HEK293 (cell line): Measurements from ENCODE around the gene ARF4.
A peak's percentile ranks its signal among the peaks of the same experiment; 100 is the strongest.

Source experiments
- BCL11B ChIP-seq: fragments of 450-650 bp; formaldehyde crosslinking; IDR thresholded peaks from 2 replicates; pipeline ENCODE4 v1.5.1; 2016; ENCODE audit warnings: low read depth, missing biosample characterization, missing genetic modification characterization
- MZF1 ChIP-seq: fragments of 450-650 bp; formaldehyde crosslinking; IDR thresholded peaks from 2 replicates; pipeline ENCODE4 v1.5.1; 2017; ENCODE audit warnings: missing biosample characterization, missing genetic modification characterization, borderline replicate concordance
- YY1 ChIP-seq: fragments of 450-650 bp; formaldehyde crosslinking; IDR thresholded peaks from 2 replicates; pipeline ENCODE4 v1.5.1; 2018; ENCODE audit warnings: missing biosample characterization, missing genetic modification characterization
- YY2 ChIP-seq: fragments of 450-650 bp; formaldehyde crosslinking; IDR thresholded peaks from 2 replicates; pipeline ENCODE4 v1.5.1; 2016; ENCODE audit warnings: missing biosample characterization, missing genetic modification characterization
- ZBTB17 ChIP-seq: fragments of 450-650 bp; formaldehyde crosslinking; IDR thresholded peaks from 2 replicates; pipeline ENCODE4 v1.5.1; 2016; ENCODE audit warnings: missing biosample characterization, missing genetic modification characterization
- ZBTB20 ChIP-seq: fragments of 450-650 bp; formaldehyde crosslinking; IDR thresholded peaks from 2 replicates; pipeline ENCODE4 v1.5.1; 2016; ENCODE audit warnings: missing biosample characterization, missing genetic modification characterization
- ZFP37 ChIP-seq: fragments of 450-650 bp; formaldehyde crosslinking; IDR thresholded peaks from 2 replicates; pipeline ENCODE4 v1.5.1; 2016; ENCODE audit warnings: missing biosample characterization, missing genetic modification characterization
- ZNF121 ChIP-seq: fragments of 450-650 bp; formaldehyde crosslinking; IDR thresholded peaks from 2 replicates; pipeline ENCODE4 v1.5.1; 2016; ENCODE audit warnings: missing biosample characterization, missing genetic modification characterization
- ZNF132 ChIP-seq: fragments of 450-650 bp; formaldehyde crosslinking; IDR thresholded peaks from 2 replicates; pipeline ENCODE4 v1.5.1; 2017; ENCODE audit warnings: missing biosample characterization, missing genetic modification characterization, borderline replicate concordance
- ZNF146 ChIP-seq: fragments of 450-650 bp; formaldehyde crosslinking; IDR thresholded peaks from 2 replicates; pipeline ENCODE4 v1.5.1; 2016; ENCODE audit warnings: missing biosample characterization, missing genetic modification characterization
- ZNF155 ChIP-seq: fragments of 450-650 bp; formaldehyde crosslinking; IDR thresholded peaks from 2 replicates; pipeline ENCODE4 v1.5.1; 2016; ENCODE audit warnings: missing biosample characterization, missing genetic modification characterization
- ZNF169 ChIP-seq: fragments of 450-650 bp; formaldehyde crosslinking; IDR thresholded peaks from 2 replicates; pipeline ENCODE4 v1.5.1; 2016; ENCODE audit warnings: missing biosample characterization, missing genetic modification characterization
- ZNF175 ChIP-seq: fragments of 450-650 bp; formaldehyde crosslinking; IDR thresholded peaks from 2 replicates; pipeline ENCODE4 v1.5.1; 2016; ENCODE audit warnings: missing biosample characterization, missing genetic modification characterization
- ZNF184 ChIP-seq: fragments of 450-650 bp; IDR thresholded peaks from 2 replicates; pipeline ENCODE4 v1.5.1; 2018; ENCODE audit warnings: missing biosample characterization, mild to moderate bottlenecking, missing genetic modification characterization
- ZNF324 ChIP-seq: fragments of 450-650 bp; formaldehyde crosslinking; IDR thresholded peaks from 2 replicates; pipeline ENCODE4 v1.5.1; 2016; ENCODE audit warnings: missing biosample characterization, missing genetic modification characterization
- ZNF335 ChIP-seq: fragments of 450-650 bp; formaldehyde crosslinking; conservative IDR thresholded peaks from 2 replicates; pipeline ENCODE4 v1.5.1; 2016; ENCODE audit warnings: missing biosample characterization, missing genetic modification characterization
- ZNF394 ChIP-seq: fragments of 450-650 bp; formaldehyde crosslinking; IDR thresholded peaks from 2 replicates; pipeline ENCODE4 v1.5.1; 2016; ENCODE audit warnings: missing biosample characterization, missing genetic modification characterization, mild to moderate bottlenecking, moderate library complexity, borderline replicate concordance
- ZNF48 ChIP-seq: fragments of 450-650 bp; formaldehyde crosslinking; IDR thresholded peaks from 2 replicates; pipeline ENCODE4 v1.5.1; 2016; ENCODE audit warnings: missing biosample characterization, missing genetic modification characterization
- ZNF555 ChIP-seq: fragments of 450-650 bp; formaldehyde crosslinking; conservative IDR thresholded peaks from 2 replicates; pipeline ENCODE4 v1.5.1; 2017; ENCODE audit warnings: missing biosample characterization, mild to moderate bottlenecking, missing genetic modification characterization, inconsistent platforms
- ZNF585B ChIP-seq: fragments of 450-650 bp; formaldehyde crosslinking; IDR thresholded peaks from 2 replicates; pipeline ENCODE4 v1.5.1; 2016; ENCODE audit warnings: missing biosample characterization, missing genetic modification characterization
- ZNF843 ChIP-seq: fragments of 450-650 bp; formaldehyde crosslinking; IDR thresholded peaks from 2 replicates; pipeline ENCODE4 v1.5.1; 2016; ENCODE audit warnings: missing biosample characterization, missing genetic modification characterization
- TF ChIP-seq, protein P1 (sequence below): fragments of 450-650 bp; formaldehyde crosslinking; IDR thresholded peaks from 2 replicates; pipeline ENCODE4 v1.5.1; 2016; ENCODE audit warnings: missing biosample characterization, missing genetic modification characterization, low read depth
- TF ChIP-seq, protein P2 (sequence below): fragments of 450-650 bp; formaldehyde crosslinking; IDR thresholded peaks from 2 replicates; pipeline ENCODE4 v1.5.1; 2016; ENCODE audit warnings: missing biosample characterization, missing genetic modification characterization
- TF ChIP-seq, protein P3 (sequence below): fragments of 450-650 bp; formaldehyde crosslinking; IDR thresholded peaks from 2 replicates; pipeline ENCODE4 v1.5.1; 2017; ENCODE audit warnings: missing biosample characterization, missing genetic modification characterization
- TF ChIP-seq, protein P4 (sequence below): fragments of 450-650 bp; formaldehyde crosslinking; IDR thresholded peaks from 2 replicates; pipeline ENCODE4 v1.5.1; 2016; ENCODE audit warnings: missing biosample characterization, missing genetic modification characterization, borderline replicate concordance
- TF ChIP-seq, protein P5 (sequence below): fragments of 450-650 bp; formaldehyde crosslinking; IDR thresholded peaks from 2 replicates; pipeline ENCODE4 v1.5.1; 2016; ENCODE audit warnings: missing biosample characterization, missing genetic modification characterization, borderline replicate concordance

Gene ARF4

DNA sequence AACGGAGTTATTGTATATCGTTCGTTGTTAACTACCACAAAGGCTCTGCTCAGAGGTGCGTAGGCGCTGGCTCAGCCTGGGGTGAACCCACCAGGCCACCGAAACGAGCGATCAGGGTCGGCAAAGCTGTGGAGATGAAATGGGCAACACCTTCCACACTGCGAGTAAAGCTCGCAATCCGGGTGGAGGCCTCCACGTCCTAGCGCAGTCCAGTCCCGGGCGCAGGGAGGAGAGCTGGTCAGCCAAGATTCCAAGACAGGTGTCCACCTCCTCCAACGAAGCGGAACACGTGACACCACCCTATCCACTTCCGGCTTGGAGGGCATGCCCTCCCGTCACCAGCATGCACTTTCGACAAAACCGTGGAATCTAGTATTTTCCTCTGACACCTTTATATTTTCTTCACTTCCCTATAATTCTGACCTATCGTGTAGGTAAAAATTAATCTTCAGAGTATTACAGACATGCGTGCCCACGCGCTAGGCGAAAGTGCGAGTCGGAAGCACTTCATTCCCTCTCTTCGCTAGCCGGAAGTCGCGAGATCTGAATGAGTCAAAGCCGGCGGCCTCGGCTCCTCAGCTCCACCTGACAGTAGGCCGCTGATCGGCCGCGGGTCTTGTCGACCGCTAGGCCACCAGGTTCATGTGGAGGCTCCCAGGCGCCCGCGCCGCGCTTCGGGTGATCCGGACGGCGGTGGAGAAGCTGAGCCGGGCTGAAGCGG, 41.2 kb downstream of the ARF4 start, which contains the start of gene PDE12 (continued):
- TF ChIP-seq ZNF121 (tag by site-specific recombination) (no peak), ZNF169 (tag by site-specific recombination) (no peak), ZNF155 (tag by site-specific recombination) (no peak), ZBTB20 (tag by site-specific recombination) (peak; percentile 60; the same call in 1 of the 2 replicates), ZNF335 (peak; percentile 83), ZNF843 (tag by site-specific recombination) (peak; percentile 72), ZNF585B (tag by site-specific recombination) (no peak), ZNF394 (tag by site-specific recombination) (peak; percentile 87), ZNF175 (tag by site-specific recombination) (no peak), ZBTB17 (tag by site-specific recombination) (peak; percentile 81), ZNF184 (tag by site-specific recombination) (no peak), ZFP37 (tag by site-specific recombination) (peak; percentile 82), MZF1 (no peak), YY1 (tag by site-specific recombination) (peak; percentile 61), ZNF48 (no peak), ZNF555 (tag by site-specific recombination) (no peak), ZNF324 (tag by site-specific recombination) (peak; percentile 97), ZNF132 (tag by site-specific recombination) (no peak), YY2 (tag by site-specific recombination) (peak; percentile 84), ZNF146 (tag by site-specific recombination) (no peak; the same call in 1 of the 2 replicates), BCL11B (peak; percentile 98)
- TF ChIP-seq, protein P1, sequence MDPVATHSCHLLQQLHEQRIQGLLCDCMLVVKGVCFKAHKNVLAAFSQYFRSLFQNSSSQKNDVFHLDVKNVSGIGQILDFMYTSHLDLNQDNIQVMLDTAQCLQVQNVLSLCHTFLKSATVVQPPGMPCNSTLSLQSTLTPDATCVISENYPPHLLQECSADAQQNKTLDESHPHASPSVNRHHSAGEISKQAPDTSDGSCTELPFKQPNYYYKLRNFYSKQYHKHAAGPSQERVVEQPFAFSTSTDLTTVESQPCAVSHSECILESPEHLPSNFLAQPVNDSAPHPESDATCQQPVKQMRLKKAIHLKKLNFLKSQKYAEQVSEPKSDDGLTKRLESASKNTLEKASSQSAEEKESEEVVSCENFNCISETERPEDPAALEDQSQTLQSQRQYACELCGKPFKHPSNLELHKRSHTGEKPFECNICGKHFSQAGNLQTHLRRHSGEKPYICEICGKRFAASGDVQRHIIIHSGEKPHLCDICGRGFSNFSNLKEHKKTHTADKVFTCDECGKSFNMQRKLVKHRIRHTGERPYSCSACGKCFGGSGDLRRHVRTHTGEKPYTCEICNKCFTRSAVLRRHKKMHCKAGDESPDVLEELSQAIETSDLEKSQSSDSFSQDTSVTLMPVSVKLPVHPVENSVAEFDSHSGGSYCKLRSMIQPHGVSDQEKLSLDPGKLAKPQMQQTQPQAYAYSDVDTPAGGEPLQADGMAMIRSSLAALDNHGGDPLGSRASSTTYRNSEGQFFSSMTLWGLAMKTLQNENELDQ, result no peak
- TF ChIP-seq, protein P2, sequence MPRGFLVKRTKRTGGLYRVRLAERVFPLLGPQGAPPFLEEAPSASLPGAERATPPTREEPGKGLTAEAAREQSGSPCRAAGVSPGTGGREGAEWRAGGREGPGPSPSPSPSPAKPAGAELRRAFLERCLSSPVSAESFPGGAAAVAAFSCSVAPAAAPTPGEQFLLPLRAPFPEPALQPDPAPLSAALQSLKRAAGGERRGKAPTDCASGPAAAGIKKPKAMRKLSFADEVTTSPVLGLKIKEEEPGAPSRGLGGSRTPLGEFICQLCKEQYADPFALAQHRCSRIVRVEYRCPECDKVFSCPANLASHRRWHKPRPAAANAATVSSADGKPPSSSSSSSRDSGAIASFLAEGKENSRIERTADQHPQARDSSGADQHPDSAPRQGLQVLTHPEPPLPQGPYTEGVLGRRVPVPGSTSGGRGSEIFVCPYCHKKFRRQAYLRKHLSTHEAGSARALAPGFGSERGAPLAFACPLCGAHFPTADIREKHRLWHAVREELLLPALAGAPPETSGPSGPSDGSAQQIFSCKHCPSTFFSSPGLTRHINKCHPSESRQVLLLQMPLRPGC, result peak; percentile 92
- TF ChIP-seq, protein P3, sequence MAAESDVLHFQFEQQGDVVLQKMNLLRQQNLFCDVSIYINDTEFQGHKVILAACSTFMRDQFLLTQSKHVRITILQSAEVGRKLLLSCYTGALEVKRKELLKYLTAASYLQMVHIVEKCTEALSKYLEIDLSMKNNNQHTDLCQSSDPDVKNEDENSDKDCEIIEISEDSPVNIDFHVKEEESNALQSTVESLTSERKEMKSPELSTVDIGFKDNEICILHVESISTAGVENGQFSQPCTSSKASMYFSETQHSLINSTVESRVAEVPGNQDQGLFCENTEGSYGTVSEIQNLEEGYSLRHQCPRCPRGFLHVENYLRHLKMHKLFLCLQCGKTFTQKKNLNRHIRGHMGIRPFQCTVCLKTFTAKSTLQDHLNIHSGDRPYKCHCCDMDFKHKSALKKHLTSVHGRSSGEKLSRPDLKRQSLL, result no peak
- TF ChIP-seq, protein P4, sequence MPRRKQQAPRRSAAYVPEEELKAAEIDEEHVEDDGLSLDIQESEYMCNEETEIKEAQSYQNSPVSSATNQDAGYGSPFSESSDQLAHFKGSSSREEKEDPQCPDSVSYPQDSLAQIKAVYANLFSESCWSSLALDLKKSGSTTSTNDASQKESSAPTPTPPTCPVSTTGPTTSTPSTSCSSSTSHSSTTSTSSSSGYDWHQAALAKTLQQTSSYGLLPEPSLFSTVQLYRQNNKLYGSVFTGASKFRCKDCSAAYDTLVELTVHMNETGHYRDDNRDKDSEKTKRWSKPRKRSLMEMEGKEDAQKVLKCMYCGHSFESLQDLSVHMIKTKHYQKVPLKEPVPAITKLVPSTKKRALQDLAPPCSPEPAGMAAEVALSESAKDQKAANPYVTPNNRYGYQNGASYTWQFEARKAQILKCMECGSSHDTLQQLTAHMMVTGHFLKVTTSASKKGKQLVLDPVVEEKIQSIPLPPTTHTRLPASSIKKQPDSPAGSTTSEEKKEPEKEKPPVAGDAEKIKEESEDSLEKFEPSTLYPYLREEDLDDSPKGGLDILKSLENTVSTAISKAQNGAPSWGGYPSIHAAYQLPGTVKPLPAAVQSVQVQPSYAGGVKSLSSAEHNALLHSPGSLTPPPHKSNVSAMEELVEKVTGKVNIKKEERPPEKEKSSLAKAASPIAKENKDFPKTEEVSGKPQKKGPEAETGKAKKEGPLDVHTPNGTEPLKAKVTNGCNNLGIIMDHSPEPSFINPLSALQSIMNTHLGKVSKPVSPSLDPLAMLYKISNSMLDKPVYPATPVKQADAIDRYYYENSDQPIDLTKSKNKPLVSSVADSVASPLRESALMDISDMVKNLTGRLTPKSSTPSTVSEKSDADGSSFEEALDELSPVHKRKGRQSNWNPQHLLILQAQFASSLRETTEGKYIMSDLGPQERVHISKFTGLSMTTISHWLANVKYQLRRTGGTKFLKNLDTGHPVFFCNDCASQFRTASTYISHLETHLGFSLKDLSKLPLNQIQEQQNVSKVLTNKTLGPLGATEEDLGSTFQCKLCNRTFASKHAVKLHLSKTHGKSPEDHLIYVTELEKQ, result 0 out of 2 replicates have a peak, but pooled peaks have one; percentile 10
- TF ChIP-seq, protein P5, sequence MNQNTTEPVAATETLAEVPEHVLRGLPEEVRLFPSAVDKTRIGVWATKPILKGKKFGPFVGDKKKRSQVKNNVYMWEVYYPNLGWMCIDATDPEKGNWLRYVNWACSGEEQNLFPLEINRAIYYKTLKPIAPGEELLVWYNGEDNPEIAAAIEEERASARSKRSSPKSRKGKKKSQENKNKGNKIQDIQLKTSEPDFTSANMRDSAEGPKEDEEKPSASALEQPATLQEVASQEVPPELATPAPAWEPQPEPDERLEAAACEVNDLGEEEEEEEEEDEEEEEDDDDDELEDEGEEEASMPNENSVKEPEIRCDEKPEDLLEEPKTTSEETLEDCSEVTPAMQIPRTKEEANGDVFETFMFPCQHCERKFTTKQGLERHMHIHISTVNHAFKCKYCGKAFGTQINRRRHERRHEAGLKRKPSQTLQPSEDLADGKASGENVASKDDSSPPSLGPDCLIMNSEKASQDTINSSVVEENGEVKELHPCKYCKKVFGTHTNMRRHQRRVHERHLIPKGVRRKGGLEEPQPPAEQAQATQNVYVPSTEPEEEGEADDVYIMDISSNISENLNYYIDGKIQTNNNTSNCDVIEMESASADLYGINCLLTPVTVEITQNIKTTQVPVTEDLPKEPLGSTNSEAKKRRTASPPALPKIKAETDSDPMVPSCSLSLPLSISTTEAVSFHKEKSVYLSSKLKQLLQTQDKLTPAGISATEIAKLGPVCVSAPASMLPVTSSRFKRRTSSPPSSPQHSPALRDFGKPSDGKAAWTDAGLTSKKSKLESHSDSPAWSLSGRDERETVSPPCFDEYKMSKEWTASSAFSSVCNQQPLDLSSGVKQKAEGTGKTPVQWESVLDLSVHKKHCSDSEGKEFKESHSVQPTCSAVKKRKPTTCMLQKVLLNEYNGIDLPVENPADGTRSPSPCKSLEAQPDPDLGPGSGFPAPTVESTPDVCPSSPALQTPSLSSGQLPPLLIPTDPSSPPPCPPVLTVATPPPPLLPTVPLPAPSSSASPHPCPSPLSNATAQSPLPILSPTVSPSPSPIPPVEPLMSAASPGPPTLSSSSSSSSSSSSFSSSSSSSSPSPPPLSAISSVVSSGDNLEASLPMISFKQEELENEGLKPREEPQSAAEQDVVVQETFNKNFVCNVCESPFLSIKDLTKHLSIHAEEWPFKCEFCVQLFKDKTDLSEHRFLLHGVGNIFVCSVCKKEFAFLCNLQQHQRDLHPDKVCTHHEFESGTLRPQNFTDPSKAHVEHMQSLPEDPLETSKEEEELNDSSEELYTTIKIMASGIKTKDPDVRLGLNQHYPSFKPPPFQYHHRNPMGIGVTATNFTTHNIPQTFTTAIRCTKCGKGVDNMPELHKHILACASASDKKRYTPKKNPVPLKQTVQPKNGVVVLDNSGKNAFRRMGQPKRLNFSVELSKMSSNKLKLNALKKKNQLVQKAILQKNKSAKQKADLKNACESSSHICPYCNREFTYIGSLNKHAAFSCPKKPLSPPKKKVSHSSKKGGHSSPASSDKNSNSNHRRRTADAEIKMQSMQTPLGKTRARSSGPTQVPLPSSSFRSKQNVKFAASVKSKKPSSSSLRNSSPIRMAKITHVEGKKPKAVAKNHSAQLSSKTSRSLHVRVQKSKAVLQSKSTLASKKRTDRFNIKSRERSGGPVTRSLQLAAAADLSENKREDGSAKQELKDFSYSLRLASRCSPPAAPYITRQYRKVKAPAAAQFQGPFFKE (tag by site-specific recombination), result no peak
